ENCODE data around the gene PADI3. TPM values are rescaled to one million over a fixed set of nuclear protein-coding genes. Genes with fewer than 3 reads are reported as not detected.

PADI3 gene
- total and polyA plus RNA-seq, 2 of the 8 experiments (the other 6 are each of a cell fraction or from before 2014, with no cell fraction given) = 0.37 to 0.94 TPM

- Histone ChIP-seq H3K9me3 (ENCODE audit: insufficient read depth in 2 of 2, low read depth in 1 of 2, low read length in 1 of 2) (no peaks in the 10 kb centered on the region), H3K23ac (ENCODE audit: insufficient read length) (no peak overlapping the region), H4K20me1 (replicated peaks in 1 of 2; ENCODE audit: control insufficient read depth in 1 of 2, insufficient read depth in 2 of 2, low read length in 2 of 2) (no peaks in the 10 kb centered on the region), H2AK5ac (ENCODE audit: low read depth, low read length) (no peak overlapping the region), H3K14ac (ENCODE audit: insufficient read length) (no peak overlapping the region), H3K27me3 (replicated peaks in 1 of 4; ENCODE audit: control insufficient read depth in 3 of 4, extremely low read depth in 1 of 4, insufficient read depth in 3 of 4, low read length in 3 of 4) (peaks cover 0 to 3% (median 0%) of the 10 kb centered on the region in 4 experiments; a peak in 2 of 7 replicates), H4K8ac (ENCODE audit: extremely low read depth, insufficient read depth, low read length) (no peak overlapping the region), H2BK5ac (ENCODE audit: low read depth, low read length) (no peak overlapping the region), H3K4me1 (replicated peaks in 1 of 4; ENCODE audit: control insufficient read depth in 3 of 4, insufficient read depth in 4 of 4, low read length in 3 of 4) (peaks cover 0 to 14% (median 5%) of the 10 kb centered on the region in 4 experiments; a peak in 6 of 7 replicates), H2BK20ac (ENCODE audit: low read length) (no peak overlapping the region), H3K9ac (replicated peaks in 1 of 4; ENCODE audit: extremely low read depth in 1 of 4, low read depth in 3 of 4, low read length in 3 of 4) (no peak overlapping the region), H3K79me1 (ENCODE audit: low read depth, low read length) (no peaks in the 10 kb centered on the region; the same call in 1 of the 2 replicates), H2AFZ (ENCODE audit: low read length) (no peak overlapping the region), H4K5ac (ENCODE audit: insufficient read length, low read depth, low read length) (no peak overlapping the region), H3K23me2 (ENCODE audit: low read depth, low read length) (no peaks in the 10 kb centered on the region), H3K4me2 (ENCODE audit: insufficient read depth in 1 of 2, low read depth in 2 of 2, low read length in 2 of 2) (no peak overlapping the region), H2BK15ac (ENCODE audit: low read length) (no peak overlapping the region), H2BK120ac (replicated peaks; ENCODE audit: low read depth, low read length) (no peak overlapping the region), H2BK12ac (ENCODE audit: low read depth, low read length) (no peak overlapping the region), H3K4me3 (ENCODE audit: extremely low read depth in 1 of 4, insufficient read depth in 2 of 4, low read depth in 3 of 4, low read length in 4 of 4) (no peak overlapping the region), H3K36me3 (ENCODE audit: control insufficient read depth in 2 of 4, insufficient read depth in 4 of 4, low read length in 3 of 4) (no peaks in the 10 kb centered on the region), H3K56ac (replicated peaks; ENCODE audit: insufficient read length, low read depth, low read length) (no peak overlapping the region), H3K4ac (replicated peaks; ENCODE audit: insufficient read length, low read depth, low read length) (no peak overlapping the region), H4K91ac (replicated peaks; ENCODE audit: insufficient read length, low read length) (no peak overlapping the region), H3K18ac (ENCODE audit: extremely low read depth, low read length) (no peak overlapping the region), H3K27ac (ENCODE audit: low read depth, low read length) (no peak overlapping the region), H3K79me2 (ENCODE audit: control insufficient read depth in 1 of 2, insufficient read depth in 2 of 2, low read length in 2 of 2) (no peaks in the 10 kb centered on the region)
- FAIRE-seq (no peak), DNase-seq (ENCODE audit: low read depth in 1 of 2, low spot score in 2 of 2) (no peak)
- ChIA-PET CTCF (ENCODE audit: partially characterized antibody) (interaction anchor here (1.0 to 1.1 kb wide), 3 partner anchors 11 to 84 kb away, joined by 3 to 5 read pairs (median 4); no protein-coding TSS in a partner anchor), POLR2A (ENCODE audit: partially characterized antibody) (interaction anchor here (1.2 kb wide), 1 partner anchor 9 kb away, joined by 3 read pairs; no protein-coding TSS in a partner anchor)
- no peak for TF ChIP-seq ASH2L (IDR thresholded peaks at IDR 0.05; ENCODE audit: low read length)
- no peak for TF ChIP-seq CHD1 (IDR thresholded peaks at IDR 0.05; ENCODE audit: low read depth, low read length)
- no peak for TF ChIP-seq SRF (IDR thresholded peaks at IDR 0.05; ENCODE audit: low read depth, low read length)
- TF ChIP-seq BACH1 (IDR thresholded peaks at IDR 0.05; ENCODE audit: low read length) = no peak
- no peak for TF ChIP-seq ATF3 (IDR thresholded peaks at IDR 0.05; ENCODE audit: insufficient read depth, low read depth, low read length)
- no peak for TF ChIP-seq BRCA1 (IDR thresholded peaks at IDR 0.05; ENCODE audit: low read depth, low read length)
- TF ChIP-seq JUN (IDR thresholded peaks at IDR 0.05; ENCODE audit: low read depth, low read length) = no peak
- no peak for TF ChIP-seq RNF2 (IDR thresholded peaks at IDR 0.05; ENCODE audit: borderline replicate concordance, low read depth, low read length, missing control alignments, poor library complexity, severe bottlenecking)
- 91% methylated on average over 8 of the region's 8 CpGs; no CpG with 5 or more reads in 1 of the 2 experiments for WGBS, 2 experiments (ENCODE audit: extremely low coverage in 1 of 2, insufficient coverage in 1 of 2, insufficient read length in 1 of 2, insufficient replicate concordance in 2 of 2, low coverage in 1 of 2, low lambda C conversion rate in 2 of 2, missing lambda C conversion rate in 1 of 2)
Measured at GRCh38 chr1:17210176-17210575, 38.7 kb upstream of the PADI3 start.

Measured in H1 (cell line).